WTC11 (cell line): ENCODE measurements around the gene ACSF2. TPM values are rescaled to one million over a fixed set of nuclear protein-coding genes. Genes with fewer than 3 reads are reported as not detected.

Experiments
- ATAC-seq: fragments of 200-7000 bp; cut with Tn5 transposase; 2 replicates; pipeline ENCODE4 v1.10.0; 2021; ENCODE audit warnings: mild to moderate bottlenecking, moderate library complexity
- CTCF ChIA-PET: fragments of 300-600 bp; sonication (Branson Sonifier 250); formaldehyde crosslinking; loops from one replicate; lab custom pipeline; 2021; ENCODE audit warnings: antibody characterized with exemption; lab: Charles Lee
- POLR2A ChIA-PET: fragments of 350-600 bp; sonication (Branson Sonifier 250); formaldehyde crosslinking; loops from one replicate; lab custom pipeline; 2021; ENCODE audit warnings: antibody characterized with exemption; lab: Charles Lee
- DNase-seq: peaks from one replicate; pipeline ENCODE4 v3.0.0; 2021; ENCODE audit warnings: low spot score
- H3K27ac Mint-ChIP-seq: 2 replicates; pipeline ENCODE4 v1.8.0; 2021; ENCODE audit warnings: mixed read lengths
- H3K27me3 Mint-ChIP-seq: 2 replicates; pipeline ENCODE4 v1.8.0; 2021; ENCODE audit warnings: low read depth, mild to moderate bottlenecking, moderate library complexity, mixed read lengths
- H3K36me3 Mint-ChIP-seq: 2 replicates; pipeline ENCODE4 v1.8.0; 2021; ENCODE audit warnings: mixed read lengths
- H3K4me1 Mint-ChIP-seq: 2 replicates; pipeline ENCODE4 v1.8.0; 2022; ENCODE audit warnings: mixed read lengths
- H3K4me3 Mint-ChIP-seq: 2 replicates; pipeline ENCODE4 v1.8.0; 2021; ENCODE audit warnings: mild to moderate bottlenecking, moderate library complexity, mixed read lengths
- H3K9me3 Mint-ChIP-seq: 2 replicates; pipeline ENCODE4 v1.8.0; 2021; ENCODE audit warnings: mixed read lengths
- AFF4 ChIP-seq: sonication (generic); formaldehyde crosslinking; IDR thresholded peaks from 2 replicates; pipeline ENCODE4 v1.8.1; 2023; ENCODE audit warnings: mild to moderate bottlenecking, missing genetic modification reagents, borderline replicate concordance
- ATF3 ChIP-seq: sonication (generic); formaldehyde crosslinking; conservative IDR thresholded peaks from 2 replicates; pipeline ENCODE4 v1.8.1; 2022; ENCODE audit warnings: mild to moderate bottlenecking, missing genetic modification reagents
- CBFB ChIP-seq: sonication (generic); formaldehyde crosslinking; IDR thresholded peaks from 2 replicates; pipeline ENCODE4 v1.8.1; 2022; ENCODE audit warnings: mild to moderate bottlenecking, low read depth, missing genetic modification reagents
- CREB1 ChIP-seq: sonication (generic); formaldehyde crosslinking; IDR thresholded peaks from 2 replicates; pipeline ENCODE4 v1.8.0; 2023; ENCODE audit warnings: mild to moderate bottlenecking, missing genetic modification reagents
- IRF1 ChIP-seq: sonication (generic); formaldehyde crosslinking; IDR thresholded peaks from 2 replicates; pipeline ENCODE4 v1.8.0; 2023; ENCODE audit warnings: missing genetic modification reagents
- JUN ChIP-seq: sonication (generic); formaldehyde crosslinking; IDR thresholded peaks from 2 replicates; pipeline ENCODE4 v1.8.0; 2023; ENCODE audit warnings: mild to moderate bottlenecking, missing genetic modification reagents
- MLX ChIP-seq: sonication (generic); formaldehyde crosslinking; IDR thresholded peaks from 2 replicates; pipeline ENCODE4 v1.8.1; 2023; ENCODE audit warnings: mild to moderate bottlenecking, missing genetic modification reagents, moderate library complexity
- NFYB ChIP-seq: sonication (generic); formaldehyde crosslinking; conservative IDR thresholded peaks from 2 replicates; pipeline ENCODE4 v1.8.0; 2022; ENCODE audit warnings: low read depth, missing genetic modification reagents
- NR1H2 ChIP-seq: sonication (generic); formaldehyde crosslinking; IDR thresholded peaks from 2 replicates; pipeline ENCODE4 v1.9.0; 2021; ENCODE audit warnings: mild to moderate bottlenecking, moderate library complexity, missing genetic modification reagents
- NR3C1 ChIP-seq: sonication (generic); formaldehyde crosslinking; conservative IDR thresholded peaks from 2 replicates; pipeline ENCODE4 v1.8.1; 2023; ENCODE audit warnings: low read depth, mild to moderate bottlenecking, missing genetic modification reagents
- SMAD3 ChIP-seq: sonication (generic); formaldehyde crosslinking; IDR thresholded peaks from 2 replicates; pipeline ENCODE4 v1.8.0; 2022; ENCODE audit warnings: missing genetic modification reagents, mild to moderate bottlenecking, borderline replicate concordance
- STAT6 ChIP-seq: sonication (generic); formaldehyde crosslinking; conservative IDR thresholded peaks from 2 replicates; pipeline ENCODE4 v1.8.1; 2023; ENCODE audit warnings: mild to moderate bottlenecking, low read depth, missing genetic modification reagents, moderate library complexity
- ZMAT4 ChIP-seq: fragments of 250-450 bp; sonication (Bioruptor Pico); IDR thresholded peaks from 2 replicates; pipeline ENCODE4 v1.9.0; 2021; ENCODE audit warnings: mild to moderate bottlenecking
- ZNF121 ChIP-seq: sonication (generic); formaldehyde crosslinking; IDR thresholded peaks from 2 replicates; pipeline ENCODE4 v1.8.0; 2023; ENCODE audit warnings: missing genetic modification reagents
- ZNF232 ChIP-seq: sonication (generic); formaldehyde crosslinking; IDR thresholded peaks from 2 replicates; pipeline ENCODE4 v1.8.0; 2022; ENCODE audit warnings: mild to moderate bottlenecking, missing genetic modification reagents
- ZNF416 ChIP-seq: fragments of 250-450 bp; sonication (Bioruptor Pico); IDR thresholded peaks from 2 replicates; pipeline ENCODE4 v1.9.0; 2021; ENCODE audit warnings: mild to moderate bottlenecking, inconsistent platforms
- total RNA-seq: library from RNA; stranded (reverse); gene quantifications from 3 replicates; pipeline ENCODE4 v1.2.3, GENCODE V29; 2021
- TF ChIP-seq, protein P1 (sequence below): sonication (generic); formaldehyde crosslinking; IDR thresholded peaks from 2 replicates; pipeline ENCODE4 v1.8.0; 2022; ENCODE audit warnings: mild to moderate bottlenecking, missing genetic modification reagents
- TF ChIP-seq, protein P2 (sequence below): fragments of 250-450 bp; sonication (Bioruptor Pico); IDR thresholded peaks from 2 replicates; pipeline ENCODE4 v1.9.0; 2021; ENCODE audit warnings: mild to moderate bottlenecking

The ACSF2 gene
- total RNA-seq, 1 experiment from 2014 or later = 19.9 TPM

GRCh38 chr17:50425682-50426471 is at the start of gene ACSF2 (continued):
- TF ChIP-seq MLX (no peak), IRF1 (CRISPR knock-in tag) (0 out of 2 replicates have a peak, but pooled peaks have one; percentile 44), ATF3 (CRISPR knock-in tag) (no peak), ZNF121 (CRISPR knock-in tag) (no peak), SMAD3 (CRISPR knock-in tag) (no peak), AFF4 (CRISPR knock-in tag) (no peak), STAT6 (CRISPR knock-in tag) (no peak), NFYB (CRISPR knock-in tag) (no peak), ZNF416 (CRISPR knock-in tag) (no peak), NR1H2 (CRISPR knock-in tag) (no peak), JUN (CRISPR knock-in tag) (peak; percentile 80; the same call in 1 of the 2 replicates), CBFB (CRISPR knock-in tag) (no peak), ZNF232 (CRISPR knock-in tag) (peak; percentile 67; the same call in 1 of the 2 replicates)
- TF ChIP-seq, protein P1, sequence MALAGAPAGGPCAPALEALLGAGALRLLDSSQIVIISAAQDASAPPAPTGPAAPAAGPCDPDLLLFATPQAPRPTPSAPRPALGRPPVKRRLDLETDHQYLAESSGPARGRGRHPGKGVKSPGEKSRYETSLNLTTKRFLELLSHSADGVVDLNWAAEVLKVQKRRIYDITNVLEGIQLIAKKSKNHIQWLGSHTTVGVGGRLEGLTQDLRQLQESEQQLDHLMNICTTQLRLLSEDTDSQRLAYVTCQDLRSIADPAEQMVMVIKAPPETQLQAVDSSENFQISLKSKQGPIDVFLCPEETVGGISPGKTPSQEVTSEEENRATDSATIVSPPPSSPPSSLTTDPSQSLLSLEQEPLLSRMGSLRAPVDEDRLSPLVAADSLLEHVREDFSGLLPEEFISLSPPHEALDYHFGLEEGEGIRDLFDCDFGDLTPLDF (CRISPR knock-in tag) = no peak

GRCh38 chr17:50379351-50380132 is 46.5 kb upstream of the ACSF2 start:
- POLR2A ChIA-PET = interaction anchor here (0.7 kb wide), 1 partner anchor 17 kb away, joined by 3 read pairs; no protein-coding TSS in a partner anchor
- no peaks in the 10 kb centered on the region for H3K4me1 Mint-ChIP-seq
- H3K4me3 Mint-ChIP-seq = no peak overlapping the region
- no peak for DNase-seq
- ATAC-seq = no peak
- peaks cover 49% of the 10 kb centered on the region for H3K36me3 Mint-ChIP-seq
- H3K27me3 Mint-ChIP-seq = no peaks in the 10 kb centered on the region
- CTCF ChIA-PET = interaction anchor here (0.5 to 7.2 kb wide), 3 partner anchors 14 to 17 kb away, joined by 3 to 51 read pairs (median 4); partner anchors contain the start of gene LRRC59
- no peaks in the 10 kb centered on the region for H3K9me3 Mint-ChIP-seq
- no peak overlapping the region for H3K27ac Mint-ChIP-seq
- TF ChIP-seq CREB1 (CRISPR knock-in tag) = no peak
- TF ChIP-seq ZNF416 (CRISPR knock-in tag) = no peak
- TF ChIP-seq, protein P2, sequence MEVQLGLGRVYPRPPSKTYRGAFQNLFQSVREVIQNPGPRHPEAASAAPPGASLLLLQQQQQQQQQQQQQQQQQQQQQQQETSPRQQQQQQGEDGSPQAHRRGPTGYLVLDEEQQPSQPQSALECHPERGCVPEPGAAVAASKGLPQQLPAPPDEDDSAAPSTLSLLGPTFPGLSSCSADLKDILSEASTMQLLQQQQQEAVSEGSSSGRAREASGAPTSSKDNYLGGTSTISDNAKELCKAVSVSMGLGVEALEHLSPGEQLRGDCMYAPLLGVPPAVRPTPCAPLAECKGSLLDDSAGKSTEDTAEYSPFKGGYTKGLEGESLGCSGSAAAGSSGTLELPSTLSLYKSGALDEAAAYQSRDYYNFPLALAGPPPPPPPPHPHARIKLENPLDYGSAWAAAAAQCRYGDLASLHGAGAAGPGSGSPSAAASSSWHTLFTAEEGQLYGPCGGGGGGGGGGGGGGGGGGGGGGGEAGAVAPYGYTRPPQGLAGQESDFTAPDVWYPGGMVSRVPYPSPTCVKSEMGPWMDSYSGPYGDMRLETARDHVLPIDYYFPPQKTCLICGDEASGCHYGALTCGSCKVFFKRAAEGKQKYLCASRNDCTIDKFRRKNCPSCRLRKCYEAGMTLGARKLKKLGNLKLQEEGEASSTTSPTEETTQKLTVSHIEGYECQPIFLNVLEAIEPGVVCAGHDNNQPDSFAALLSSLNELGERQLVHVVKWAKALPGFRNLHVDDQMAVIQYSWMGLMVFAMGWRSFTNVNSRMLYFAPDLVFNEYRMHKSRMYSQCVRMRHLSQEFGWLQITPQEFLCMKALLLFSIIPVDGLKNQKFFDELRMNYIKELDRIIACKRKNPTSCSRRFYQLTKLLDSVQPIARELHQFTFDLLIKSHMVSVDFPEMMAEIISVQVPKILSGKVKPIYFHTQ (CRISPR knock-in tag) = no peak
- no peak for TF ChIP-seq NR3C1 (CRISPR knock-in tag)
- no peak for TF ChIP-seq NR1H2 (CRISPR knock-in tag)
- no peak for TF ChIP-seq ZMAT4
